Stimulated activated CD4-positive, alpha-beta T cell treated with anti-CD3 and anti-CD28 coated beads, Interleukin-15, amount 100 ng/mL, for 24 hours (primary cell): ENCODE data around the gene ANAPC1.
"Not testable (repeated sequence)": the region's sequence is repeated elsewhere in the genome, so short reads cannot be mapped to it uniquely, and the experiment has no call there.

Source experiments
- DNase-seq: peaks from one replicate; pipeline ENCODE4 v3.0.0-alpha.2; 2020

Gene ANAPC1

GRCh38 chr2:111904726-111905474 is 20.9 kb upstream of the ANAPC1 start:
- DNase-seq = no peak

- no peak for DNase-seq
These were observed 20.0 kb upstream of the ANAPC1 start for GRCh38 chr2:111903930-111904439.

DNA sequence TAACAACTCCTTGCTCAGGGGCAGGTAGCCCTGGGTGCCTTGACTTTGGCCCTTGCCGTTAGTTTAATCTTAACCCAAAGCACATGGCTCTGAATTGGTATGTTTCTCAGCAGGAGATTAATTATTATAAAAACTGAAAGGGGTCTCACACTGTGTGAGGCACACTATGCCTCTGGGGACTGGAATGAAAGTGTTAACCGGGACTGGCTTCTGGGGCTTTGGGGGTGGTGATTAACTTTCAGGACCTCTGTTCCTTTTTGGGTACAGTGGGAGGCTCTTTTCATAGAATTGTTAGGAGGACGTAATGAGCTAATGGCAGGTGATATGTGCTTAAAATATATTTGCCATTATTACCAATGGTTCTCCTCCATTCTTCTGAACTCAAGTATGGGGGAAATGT is 19.5 kb upstream of the ANAPC1 start:
- DNase-seq = no peak

DNA sequence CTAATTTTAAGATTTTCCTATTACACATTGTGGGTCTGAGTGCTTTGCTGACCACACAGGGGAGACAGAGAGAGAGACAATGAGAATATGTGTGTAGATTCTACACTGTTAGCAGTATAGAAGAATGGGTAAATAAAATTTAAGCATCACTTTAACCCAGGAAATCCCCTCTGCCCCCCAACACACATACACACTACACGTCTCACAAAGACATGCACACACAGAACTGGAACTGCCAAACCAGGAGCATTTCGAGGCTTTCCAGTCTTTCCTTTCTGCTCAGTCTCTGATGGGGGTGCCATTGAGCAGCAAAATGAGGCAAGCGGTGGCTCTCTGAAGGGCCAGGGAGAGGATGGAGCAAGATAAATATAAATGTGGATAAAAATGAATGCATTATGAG is 16.9 kb upstream of the ANAPC1 start:
- DNase-seq = peak; percentile 13

DNA sequence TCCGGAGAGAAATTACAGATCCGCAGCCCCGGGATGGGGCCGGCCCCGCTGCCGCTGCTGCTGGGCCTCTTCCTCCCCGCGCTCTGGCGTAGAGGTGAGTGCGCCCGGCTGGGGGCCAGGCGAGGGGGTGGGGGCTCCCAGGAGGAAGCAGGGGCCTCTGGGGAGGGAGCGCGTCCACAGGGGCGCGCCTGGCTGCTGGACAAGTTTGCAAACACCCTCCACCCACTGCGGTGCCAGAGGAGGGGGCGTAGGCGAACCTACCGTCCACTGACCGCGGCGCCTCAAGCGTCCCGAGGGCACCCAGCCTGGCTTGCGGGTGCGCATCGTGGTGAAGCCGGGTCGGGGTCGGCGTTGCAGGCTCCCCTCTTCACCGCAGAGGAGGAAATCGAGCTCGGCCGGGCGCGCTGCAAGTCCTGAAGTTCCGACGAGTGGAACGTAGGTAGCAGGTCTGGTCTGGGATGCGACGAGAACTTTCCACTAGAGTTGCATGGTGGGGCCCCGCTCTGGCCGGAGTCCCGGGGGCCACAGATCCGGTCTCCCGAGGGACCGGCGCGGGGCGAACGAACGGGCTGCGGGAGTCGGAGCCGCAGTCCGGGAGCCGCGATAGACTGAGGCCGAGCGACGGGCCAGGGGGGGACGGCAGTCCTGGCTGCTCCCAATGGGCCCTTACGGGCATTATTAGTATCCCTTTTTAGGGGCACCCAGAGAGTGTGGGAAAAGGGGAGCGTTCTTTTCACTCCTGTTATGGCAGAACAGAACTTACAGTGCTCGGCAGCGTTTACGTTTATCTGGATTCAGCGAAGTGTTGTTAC is 14.9 kb upstream of the ANAPC1 start:
- DNase-seq = peak; percentile 35

- DNase-seq = peak; percentile 76
These were observed 14.1 kb upstream of the ANAPC1 start, which contains the start of gene MERTK for GRCh38 chr2:111897924-111898702. Gene MERTK (plus strand): TSS chr2:111898607. CDS start chr2:111898736, 129 bp downstream.

- DNase-seq = no peak
These were observed 13.6 kb upstream of the ANAPC1 start for GRCh38 chr2:111897630-111897923.

- no peak for DNase-seq
These were observed 12.6 kb upstream of the ANAPC1 start for GRCh38 chr2:111896576-111896975.

- DNase-seq = no peak
These were observed 12.0 kb upstream of the ANAPC1 start for GRCh38 chr2:111896024-111896423.

GRCh38 chr2:111884592-111884964 is 585 bp upstream of the ANAPC1 start:
- no peak for DNase-seq

- not testable (repeated sequence) for DNase-seq
These were observed 11.2 kb downstream of the ANAPC1 start for GRCh38 chr2:111872806-111873205.

DNA sequence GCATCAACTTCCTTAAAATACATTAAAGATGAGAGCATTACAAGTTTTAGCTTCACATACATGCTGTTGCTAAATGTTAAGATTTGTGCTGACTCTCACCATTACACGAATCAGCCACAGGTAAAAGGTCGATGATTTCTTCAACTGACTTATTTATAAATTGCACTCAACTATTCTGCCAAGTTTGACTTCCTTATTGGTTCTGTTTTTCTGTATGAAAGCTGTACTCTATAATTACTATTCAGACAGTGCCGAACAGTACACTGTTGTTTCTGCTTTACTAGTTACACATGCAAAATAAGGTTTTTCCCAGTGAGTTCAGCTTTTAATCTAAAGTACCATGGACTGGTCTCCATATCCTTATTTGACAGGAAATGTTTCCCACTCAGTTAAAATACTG is 18.9 kb downstream of the ANAPC1 start:
- not testable (repeated sequence) for DNase-seq

GRCh38 chr2:111860005-111860404 is 24.0 kb downstream of the ANAPC1 start:
- not testable (repeated sequence) for DNase-seq

DNA sequence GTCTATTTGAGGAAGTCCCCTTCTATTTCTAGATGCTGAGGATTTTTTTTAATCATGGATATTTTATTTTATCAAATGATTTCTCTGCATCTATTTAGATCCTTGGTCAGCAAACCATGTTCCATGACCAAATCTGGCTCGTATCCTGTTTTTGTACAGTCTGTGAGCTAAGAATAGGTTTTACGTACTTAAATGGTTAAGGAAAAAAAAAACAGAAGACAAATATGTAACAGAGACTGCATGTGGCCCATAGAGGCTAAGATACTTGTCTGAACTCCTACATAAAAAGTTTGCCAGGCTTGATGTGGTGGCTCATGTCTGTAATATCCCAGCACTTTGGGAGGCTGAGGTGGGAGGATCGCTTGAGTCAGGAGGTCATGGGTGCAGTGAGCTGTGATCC is 31.4 kb downstream of the ANAPC1 start:
- DNase-seq = not testable (repeated sequence)

GRCh38 chr2:111850646-111851045 is 33.3 kb downstream of the ANAPC1 start:
- peak; percentile 24 for DNase-seq

DNA sequence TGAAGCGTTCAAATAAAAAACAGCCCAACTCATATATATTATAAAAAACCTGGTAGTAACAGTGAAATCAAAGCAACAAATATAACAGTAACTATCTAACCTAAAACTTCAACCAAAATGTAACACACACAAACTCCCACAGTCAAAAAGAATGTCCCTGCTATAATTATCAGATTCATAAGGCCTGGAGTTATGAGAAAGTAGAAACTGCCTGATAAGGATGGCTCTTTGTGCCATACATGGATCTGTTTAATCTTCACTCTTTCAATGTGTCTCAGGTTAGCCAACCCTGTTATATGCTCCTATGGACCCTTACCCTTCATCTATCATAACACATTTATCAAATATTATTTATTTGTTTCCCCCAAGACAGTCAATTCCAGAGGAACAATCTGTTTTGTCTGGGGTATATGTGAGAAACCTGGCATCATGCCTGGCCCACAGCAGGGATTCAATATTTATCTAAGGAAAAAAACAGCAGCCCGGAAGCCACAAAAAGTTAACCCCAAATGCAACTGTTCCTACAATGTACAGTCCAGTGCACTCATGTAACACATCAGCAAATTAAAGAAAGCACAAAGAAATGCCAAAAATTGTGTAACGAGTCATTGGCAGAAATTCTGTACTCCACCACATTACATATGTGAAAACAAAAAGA is 44.2 kb downstream of the ANAPC1 start:
- DNase-seq = not testable (repeated sequence)

DNA sequence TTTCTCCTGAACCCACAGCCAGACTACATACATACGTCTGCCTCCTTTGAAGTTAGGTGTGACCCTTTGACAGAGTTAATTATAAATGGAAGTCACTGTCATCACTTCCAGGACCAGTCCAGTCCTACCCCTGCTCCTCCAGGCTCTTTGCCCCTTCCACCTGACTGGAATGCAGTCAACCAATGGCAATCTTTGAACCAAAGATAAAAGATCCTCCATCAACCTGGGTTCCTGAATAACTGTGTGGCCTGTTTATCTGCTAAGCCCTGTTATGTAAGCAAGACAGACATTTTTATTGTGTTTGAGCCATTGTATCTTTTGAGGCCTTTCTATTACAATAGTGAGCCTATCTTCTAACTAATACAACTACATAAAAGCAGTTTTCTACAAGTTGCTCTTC is 45.0 kb downstream of the ANAPC1 start:
- DNase-seq = not testable (repeated sequence)

DNA sequence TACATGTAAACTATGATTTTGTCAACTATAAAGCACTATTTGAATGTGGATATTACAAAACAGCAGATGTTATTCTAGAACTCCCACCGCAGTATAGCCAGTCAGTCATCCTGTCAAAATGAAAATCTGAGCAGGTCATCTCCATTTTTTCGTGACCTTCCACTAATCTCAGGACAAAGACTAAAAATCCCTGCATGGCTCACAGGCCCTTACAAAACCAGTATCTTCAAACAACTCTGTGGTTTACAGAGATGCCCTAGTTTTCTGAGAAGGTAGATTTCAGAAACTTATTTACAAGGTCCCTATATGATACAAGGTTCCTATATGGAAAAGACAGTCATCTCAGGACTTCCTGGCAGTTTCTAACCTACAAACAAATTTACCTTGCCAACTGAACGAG is 49.8 kb downstream of the ANAPC1 start:
- not testable (repeated sequence) for DNase-seq

DNA sequence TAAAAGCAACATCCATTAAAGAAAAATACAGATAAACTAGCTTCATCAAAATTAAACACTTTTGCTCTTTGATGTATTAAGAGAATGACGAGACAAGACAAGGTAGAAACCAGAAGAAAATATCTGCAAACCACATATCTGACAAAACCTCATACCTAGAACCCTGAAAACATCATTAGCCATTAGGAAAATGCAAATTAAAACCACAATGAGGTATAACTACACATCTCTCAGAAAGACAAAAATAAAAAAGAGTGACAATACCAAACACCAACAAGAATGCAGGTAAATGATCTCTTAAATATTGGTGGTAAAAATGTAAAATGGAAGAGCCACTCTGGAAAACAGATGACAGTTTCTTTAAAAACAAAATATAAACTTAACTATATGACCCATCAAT is 53.5 kb downstream of the ANAPC1 start:
- DNase-seq = not testable (repeated sequence)

DNA sequence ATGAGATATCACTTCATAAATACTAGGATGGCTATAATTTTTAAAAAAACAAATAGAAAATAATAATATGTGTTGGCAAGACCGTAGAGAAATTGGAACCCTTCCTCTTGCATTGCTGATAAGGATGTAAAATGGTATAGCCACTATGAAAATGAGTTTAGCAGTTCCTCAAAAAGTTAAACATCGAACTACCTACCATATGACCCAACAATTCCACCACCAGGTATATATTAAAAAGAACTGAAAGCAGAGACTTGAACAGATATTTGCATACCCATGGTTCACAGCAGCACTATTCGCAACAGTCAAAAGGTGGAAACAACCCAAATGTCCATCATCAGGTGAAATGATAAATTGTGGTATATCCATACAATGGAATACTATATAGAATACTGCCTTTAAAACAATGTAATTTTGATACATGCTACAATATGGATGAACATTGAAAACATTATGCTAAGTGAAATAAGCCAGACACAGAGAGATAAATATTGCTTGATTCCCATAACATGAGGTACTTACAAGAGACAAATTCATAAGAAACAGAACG is 55.7 kb downstream of the ANAPC1 start:
- DNase-seq = not testable (repeated sequence)

GRCh38 chr2:111812970-111813622 is 70.9 kb downstream of the ANAPC1 start:
- DNase-seq = not testable (repeated sequence)

- DNase-seq = not testable (repeated sequence)
These were observed 93.4 kb downstream of the ANAPC1 start for GRCh38 chr2:111790633-111791032.
